WTC11 (cell line): ENCODE results near the gene BRD4. TPM values are rescaled to one million over a fixed set of nuclear protein-coding genes. Genes with fewer than 3 reads are reported as not detected.

Source experiments
- ATAC-seq: fragments of 200-7000 bp; cut with Tn5 transposase; 2 replicates; pipeline ENCODE4 v1.10.0; 2021; ENCODE audit warnings: mild to moderate bottlenecking, moderate library complexity
- CTCF ChIA-PET: fragments of 300-600 bp; sonication (Branson Sonifier 250); formaldehyde crosslinking; loops from one replicate; lab custom pipeline; 2021; ENCODE audit warnings: antibody characterized with exemption; lab: Charles Lee
- POLR2A ChIA-PET: fragments of 350-600 bp; sonication (Branson Sonifier 250); formaldehyde crosslinking; loops from one replicate; lab custom pipeline; 2021; ENCODE audit warnings: antibody characterized with exemption; lab: Charles Lee
- DNase-seq: peaks from one replicate; pipeline ENCODE4 v3.0.0; 2021; ENCODE audit warnings: low spot score
- H3K27ac Mint-ChIP-seq: 2 replicates; pipeline ENCODE4 v1.8.0; 2021; ENCODE audit warnings: mixed read lengths
- H3K27me3 Mint-ChIP-seq: 2 replicates; pipeline ENCODE4 v1.8.0; 2021; ENCODE audit warnings: low read depth, mild to moderate bottlenecking, moderate library complexity, mixed read lengths
- H3K36me3 Mint-ChIP-seq: 2 replicates; pipeline ENCODE4 v1.8.0; 2021; ENCODE audit warnings: mixed read lengths
- H3K4me1 Mint-ChIP-seq: 2 replicates; pipeline ENCODE4 v1.8.0; 2022; ENCODE audit warnings: mixed read lengths
- H3K4me3 Mint-ChIP-seq: 2 replicates; pipeline ENCODE4 v1.8.0; 2021; ENCODE audit warnings: mild to moderate bottlenecking, moderate library complexity, mixed read lengths
- H3K9me3 Mint-ChIP-seq: 2 replicates; pipeline ENCODE4 v1.8.0; 2021; ENCODE audit warnings: mixed read lengths
- FOXP1 ChIP-seq: sonication (generic); formaldehyde crosslinking; IDR thresholded peaks from 2 replicates; pipeline ENCODE4 v1.8.0; 2022; ENCODE audit warnings: missing genetic modification reagents, mild to moderate bottlenecking, moderate library complexity, borderline replicate concordance
- GABPB1 ChIP-seq: sonication (generic); formaldehyde crosslinking; IDR thresholded peaks from 2 replicates; pipeline ENCODE4 v1.8.1; 2023; ENCODE audit warnings: mild to moderate bottlenecking, missing genetic modification reagents
- MXD4 ChIP-seq: fragments of 250-450 bp; sonication (Bioruptor Pico); IDR thresholded peaks from 2 replicates; pipeline ENCODE4 v1.8.0; 2021; ENCODE audit warnings: mild to moderate bottlenecking, moderate library complexity, borderline replicate concordance
- MYBL2 ChIP-seq: sonication (generic); formaldehyde crosslinking; IDR thresholded peaks from 2 replicates; pipeline ENCODE4 v1.8.1; 2023; ENCODE audit warnings: mild to moderate bottlenecking, moderate library complexity, missing genetic modification reagents
- NFE2L1 ChIP-seq: sonication (generic); formaldehyde crosslinking; IDR thresholded peaks from 2 replicates; pipeline ENCODE4 v1.8.1; 2023; ENCODE audit warnings: missing genetic modification reagents
- NR1H2 ChIP-seq: sonication (generic); formaldehyde crosslinking; IDR thresholded peaks from 2 replicates; pipeline ENCODE4 v1.9.0; 2021; ENCODE audit warnings: mild to moderate bottlenecking, moderate library complexity, missing genetic modification reagents
- OVOL2 ChIP-seq: fragments of 250-450 bp; sonication (Bioruptor Pico); IDR thresholded peaks from 2 replicates; pipeline ENCODE4 v1.9.0; 2021; ENCODE audit warnings: mild to moderate bottlenecking, borderline replicate concordance
- TEAD4 ChIP-seq: sonication (generic); formaldehyde crosslinking; IDR thresholded peaks from 2 replicates; pipeline ENCODE4 v1.8.0; 2022; ENCODE audit warnings: mild to moderate bottlenecking, missing genetic modification reagents
- TP53 ChIP-seq: sonication (generic); formaldehyde crosslinking; IDR thresholded peaks from 2 replicates; pipeline ENCODE4 v1.8.1; 2023; ENCODE audit warnings: mild to moderate bottlenecking, missing genetic modification reagents
- ZNF121 ChIP-seq: sonication (generic); formaldehyde crosslinking; IDR thresholded peaks from 2 replicates; pipeline ENCODE4 v1.8.0; 2023; ENCODE audit warnings: missing genetic modification reagents
- ZNF138 ChIP-seq: sonication (generic); formaldehyde crosslinking; conservative IDR thresholded peaks from 2 replicates; pipeline ENCODE4 v1.8.1; 2022; ENCODE audit warnings: mild to moderate bottlenecking, moderate library complexity, missing genetic modification reagents
- ZNF219 ChIP-seq: sonication (generic); formaldehyde crosslinking; IDR thresholded peaks from 2 replicates; pipeline ENCODE4 v1.8.0; 2023; ENCODE audit warnings: missing genetic modification reagents, mild to moderate bottlenecking, borderline replicate concordance
- ZNF671 ChIP-seq: fragments of 250-450 bp; sonication (Bioruptor Pico); IDR thresholded peaks from 2 replicates; pipeline ENCODE4 v1.8.0; 2021; ENCODE audit warnings: mild to moderate bottlenecking
- total RNA-seq: library from RNA; stranded (reverse); gene quantifications from 3 replicates; pipeline ENCODE4 v1.2.3, GENCODE V29; 2021
- TF ChIP-seq, protein P1 (sequence below): sonication (generic); formaldehyde crosslinking; IDR thresholded peaks from 2 replicates; pipeline ENCODE4 v1.8.0; 2022; ENCODE audit warnings: mild to moderate bottlenecking, missing genetic modification reagents
- TF ChIP-seq, protein P2 (sequence below): sonication (generic); formaldehyde crosslinking; IDR thresholded peaks from 2 replicates; pipeline ENCODE4 v1.8.1; 2023; ENCODE audit warnings: mild to moderate bottlenecking, missing genetic modification reagents, moderate library complexity
- TF ChIP-seq, protein P3 (sequence below): fragments of 200-600 bp; IDR thresholded peaks from 2 replicates; pipeline ENCODE4 v1.8.0; 2022; ENCODE audit warnings: antibody characterized with exemption
- TF ChIP-seq, protein P4 (sequence below): sonication (generic); formaldehyde crosslinking; IDR thresholded peaks from 2 replicates; pipeline ENCODE4 v1.8.1; 2022; ENCODE audit warnings: mild to moderate bottlenecking, moderate library complexity, missing genetic modification reagents

Gene BRD4
- total RNA-seq, 1 experiment from 2014 or later: 128 TPM

DNA sequence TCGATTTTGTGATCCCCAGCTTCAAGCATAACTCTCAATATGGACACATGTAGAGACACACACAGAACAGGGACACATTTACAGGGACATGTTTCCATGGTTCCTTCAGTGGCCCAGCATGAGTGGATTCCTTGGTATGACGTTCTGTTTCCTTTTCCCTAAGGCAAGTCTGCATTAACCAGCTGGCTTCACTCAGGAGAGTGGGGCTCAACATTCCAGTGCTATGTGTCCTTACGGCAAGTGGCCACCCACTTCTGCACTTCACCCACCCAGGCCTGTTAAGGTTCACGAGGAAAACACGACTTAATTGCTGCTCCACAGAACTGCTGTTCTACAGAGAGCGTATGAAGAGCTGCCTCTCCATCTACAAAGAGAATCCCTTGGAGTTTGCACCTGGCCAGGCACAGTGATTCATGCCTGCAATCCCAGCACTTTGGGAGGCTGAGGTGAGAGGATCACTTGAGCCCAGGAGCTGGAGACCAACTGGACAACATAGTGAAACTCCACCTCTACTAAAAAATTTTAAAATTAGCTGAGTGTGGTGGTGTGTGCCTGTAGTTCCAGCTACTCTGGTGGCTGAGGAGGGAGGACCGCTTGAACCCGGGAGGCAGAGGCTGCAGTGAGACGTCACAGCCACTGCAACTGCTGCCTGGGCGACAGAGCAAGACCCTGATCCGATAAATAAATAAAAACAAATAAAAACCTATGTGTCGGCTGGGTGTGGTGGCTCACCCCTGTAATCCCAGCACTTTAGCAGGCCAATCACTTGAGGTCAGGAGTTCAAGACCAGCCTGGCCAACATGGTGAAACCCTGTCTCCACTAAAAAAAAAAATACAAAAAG, 32.5 kb downstream of the BRD4 start:
- ChIA-PET POLR2A (no interaction called here), CTCF (interaction anchor here (1.2 to 1.3 kb wide), 2 partner anchors 19 to 198 kb away, joined by 3 read pairs; no protein-coding TSS in a partner anchor)
- Mint-ChIP-seq H3K36me3 (peaks cover 17% of the 10 kb centered on the region), H3K9me3 (no peaks in the 10 kb centered on the region), H3K4me3 (no peak overlapping the region), H3K27ac (peak overlapping the region; percentile 86), H3K27me3 (no peaks in the 10 kb centered on the region), H3K4me1 (peaks cover 59% of the 10 kb centered on the region)
- ATAC-seq: no peak
- TF ChIP-seq, protein P1, sequence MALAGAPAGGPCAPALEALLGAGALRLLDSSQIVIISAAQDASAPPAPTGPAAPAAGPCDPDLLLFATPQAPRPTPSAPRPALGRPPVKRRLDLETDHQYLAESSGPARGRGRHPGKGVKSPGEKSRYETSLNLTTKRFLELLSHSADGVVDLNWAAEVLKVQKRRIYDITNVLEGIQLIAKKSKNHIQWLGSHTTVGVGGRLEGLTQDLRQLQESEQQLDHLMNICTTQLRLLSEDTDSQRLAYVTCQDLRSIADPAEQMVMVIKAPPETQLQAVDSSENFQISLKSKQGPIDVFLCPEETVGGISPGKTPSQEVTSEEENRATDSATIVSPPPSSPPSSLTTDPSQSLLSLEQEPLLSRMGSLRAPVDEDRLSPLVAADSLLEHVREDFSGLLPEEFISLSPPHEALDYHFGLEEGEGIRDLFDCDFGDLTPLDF (CRISPR knock-in tag): no peak
- 0 out of 2 replicates have a peak, but pooled peaks have one; percentile 38 for TF ChIP-seq ZNF121 (CRISPR knock-in tag)
- no peak for DNase-seq

DNA sequence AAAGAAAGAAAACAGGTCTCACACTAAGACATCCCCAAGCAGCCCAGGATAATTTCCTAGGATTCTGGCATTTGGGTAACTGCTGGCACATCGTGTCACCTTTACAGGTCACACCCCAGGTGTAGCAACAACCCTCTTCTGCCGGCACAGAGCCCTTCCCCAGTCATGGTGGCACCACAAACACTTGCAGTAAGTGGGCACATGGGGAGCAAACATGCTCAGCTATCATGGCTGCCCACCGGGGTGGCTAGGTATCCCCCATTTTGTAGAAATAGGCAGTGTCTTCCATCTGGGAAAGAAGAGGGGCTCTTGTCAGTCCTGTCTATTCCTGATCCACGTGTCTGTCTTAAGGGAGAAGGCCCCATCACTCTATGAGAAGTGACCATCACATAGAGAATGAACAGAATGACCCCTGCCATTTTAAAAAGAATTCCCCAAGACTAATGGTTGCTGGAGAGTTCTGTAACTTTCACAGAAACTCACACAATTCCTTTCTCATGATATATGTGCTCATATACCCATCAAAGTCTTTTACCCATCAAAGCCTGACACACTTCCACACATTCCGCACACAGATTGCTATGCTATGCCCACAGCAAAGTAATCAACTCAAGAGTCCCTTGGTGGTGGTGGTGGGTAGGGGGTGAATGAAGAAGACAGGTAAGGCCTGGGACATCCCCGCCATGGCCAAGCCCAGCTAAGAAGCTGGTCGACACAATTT, 33.3 kb downstream of the BRD4 start:
- POLR2A ChIA-PET: interaction anchor here (0.6 to 0.7 kb wide), 3 partner anchors 32 to 424 kb away, joined by 3 to 8 read pairs (median 3); no protein-coding TSS in a partner anchor
- Mint-ChIP-seq H3K27ac (peak overlapping the region; percentile 86), H3K36me3 (peaks cover 17% of the 10 kb centered on the region), H3K4me1 (peaks cover 63% of the 10 kb centered on the region), H3K9me3 (no peaks in the 10 kb centered on the region), H3K4me3 (no peak overlapping the region), H3K27me3 (no peaks in the 10 kb centered on the region)
- TF ChIP-seq OVOL2 (CRISPR knock-in tag) (no peak), TEAD4 (no peak), MXD4 (no peak), NFE2L1 (CRISPR knock-in tag) (no peak), NR1H2 (CRISPR knock-in tag) (no peak), GABPB1 (CRISPR knock-in tag) (no peak), MYBL2 (no peak), ZNF138 (CRISPR knock-in tag) (no peak), TP53 (CRISPR knock-in tag) (no peak), FOXP1 (CRISPR knock-in tag) (no peak), ZNF219 (CRISPR knock-in tag) (no peak), ZNF671 (no peak)
- TF ChIP-seq, protein P2, sequence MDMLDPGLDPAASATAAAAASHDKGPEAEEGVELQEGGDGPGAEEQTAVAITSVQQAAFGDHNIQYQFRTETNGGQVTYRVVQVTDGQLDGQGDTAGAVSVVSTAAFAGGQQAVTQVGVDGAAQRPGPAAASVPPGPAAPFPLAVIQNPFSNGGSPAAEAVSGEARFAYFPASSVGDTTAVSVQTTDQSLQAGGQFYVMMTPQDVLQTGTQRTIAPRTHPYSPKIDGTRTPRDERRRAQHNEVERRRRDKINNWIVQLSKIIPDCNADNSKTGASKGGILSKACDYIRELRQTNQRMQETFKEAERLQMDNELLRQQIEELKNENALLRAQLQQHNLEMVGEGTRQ (CRISPR knock-in tag): no peak
- TF ChIP-seq, protein P3, sequence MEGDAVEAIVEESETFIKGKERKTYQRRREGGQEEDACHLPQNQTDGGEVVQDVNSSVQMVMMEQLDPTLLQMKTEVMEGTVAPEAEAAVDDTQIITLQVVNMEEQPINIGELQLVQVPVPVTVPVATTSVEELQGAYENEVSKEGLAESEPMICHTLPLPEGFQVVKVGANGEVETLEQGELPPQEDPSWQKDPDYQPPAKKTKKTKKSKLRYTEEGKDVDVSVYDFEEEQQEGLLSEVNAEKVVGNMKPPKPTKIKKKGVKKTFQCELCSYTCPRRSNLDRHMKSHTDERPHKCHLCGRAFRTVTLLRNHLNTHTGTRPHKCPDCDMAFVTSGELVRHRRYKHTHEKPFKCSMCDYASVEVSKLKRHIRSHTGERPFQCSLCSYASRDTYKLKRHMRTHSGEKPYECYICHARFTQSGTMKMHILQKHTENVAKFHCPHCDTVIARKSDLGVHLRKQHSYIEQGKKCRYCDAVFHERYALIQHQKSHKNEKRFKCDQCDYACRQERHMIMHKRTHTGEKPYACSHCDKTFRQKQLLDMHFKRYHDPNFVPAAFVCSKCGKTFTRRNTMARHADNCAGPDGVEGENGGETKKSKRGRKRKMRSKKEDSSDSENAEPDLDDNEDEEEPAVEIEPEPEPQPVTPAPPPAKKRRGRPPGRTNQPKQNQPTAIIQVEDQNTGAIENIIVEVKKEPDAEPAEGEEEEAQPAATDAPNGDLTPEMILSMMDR: no peak
- TF ChIP-seq, protein P4, sequence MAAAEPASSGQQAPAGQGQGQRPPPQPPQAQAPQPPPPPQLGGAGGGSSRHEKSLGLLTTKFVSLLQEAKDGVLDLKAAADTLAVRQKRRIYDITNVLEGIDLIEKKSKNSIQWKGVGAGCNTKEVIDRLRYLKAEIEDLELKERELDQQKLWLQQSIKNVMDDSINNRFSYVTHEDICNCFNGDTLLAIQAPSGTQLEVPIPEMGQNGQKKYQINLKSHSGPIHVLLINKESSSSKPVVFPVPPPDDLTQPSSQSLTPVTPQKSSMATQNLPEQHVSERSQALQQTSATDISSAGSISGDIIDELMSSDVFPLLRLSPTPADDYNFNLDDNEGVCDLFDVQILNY (CRISPR knock-in tag): no peak
- CTCF ChIA-PET: interaction anchor here (0.7 to 1.2 kb wide), 4 partner anchors 18 to 257 kb away, joined by 3 to 4 read pairs (median 4); no protein-coding TSS in a partner anchor
- ATAC-seq (no peak), DNase-seq (no peak)
